ENCODE results near the gene EFHC1.
"Not testable (repeated sequence)": the region's sequence is repeated elsewhere in the genome, so short reads cannot be mapped to it uniquely, and the experiment has no call there.

Gene EFHC1, protein sequence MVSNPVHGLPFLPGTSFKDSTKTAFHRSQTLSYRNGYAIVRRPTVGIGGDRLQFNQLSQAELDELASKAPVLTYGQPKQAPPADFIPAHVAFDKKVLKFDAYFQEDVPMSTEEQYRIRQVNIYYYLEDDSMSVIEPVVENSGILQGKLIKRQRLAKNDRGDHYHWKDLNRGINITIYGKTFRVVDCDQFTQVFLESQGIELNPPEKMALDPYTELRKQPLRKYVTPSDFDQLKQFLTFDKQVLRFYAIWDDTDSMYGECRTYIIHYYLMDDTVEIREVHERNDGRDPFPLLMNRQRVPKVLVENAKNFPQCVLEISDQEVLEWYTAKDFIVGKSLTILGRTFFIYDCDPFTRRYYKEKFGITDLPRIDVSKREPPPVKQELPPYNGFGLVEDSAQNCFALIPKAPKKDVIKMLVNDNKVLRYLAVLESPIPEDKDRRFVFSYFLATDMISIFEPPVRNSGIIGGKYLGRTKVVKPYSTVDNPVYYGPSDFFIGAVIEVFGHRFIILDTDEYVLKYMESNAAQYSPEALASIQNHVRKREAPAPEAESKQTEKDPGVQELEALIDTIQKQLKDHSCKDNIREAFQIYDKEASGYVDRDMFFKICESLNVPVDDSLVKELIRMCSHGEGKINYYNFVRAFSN

DNA sequence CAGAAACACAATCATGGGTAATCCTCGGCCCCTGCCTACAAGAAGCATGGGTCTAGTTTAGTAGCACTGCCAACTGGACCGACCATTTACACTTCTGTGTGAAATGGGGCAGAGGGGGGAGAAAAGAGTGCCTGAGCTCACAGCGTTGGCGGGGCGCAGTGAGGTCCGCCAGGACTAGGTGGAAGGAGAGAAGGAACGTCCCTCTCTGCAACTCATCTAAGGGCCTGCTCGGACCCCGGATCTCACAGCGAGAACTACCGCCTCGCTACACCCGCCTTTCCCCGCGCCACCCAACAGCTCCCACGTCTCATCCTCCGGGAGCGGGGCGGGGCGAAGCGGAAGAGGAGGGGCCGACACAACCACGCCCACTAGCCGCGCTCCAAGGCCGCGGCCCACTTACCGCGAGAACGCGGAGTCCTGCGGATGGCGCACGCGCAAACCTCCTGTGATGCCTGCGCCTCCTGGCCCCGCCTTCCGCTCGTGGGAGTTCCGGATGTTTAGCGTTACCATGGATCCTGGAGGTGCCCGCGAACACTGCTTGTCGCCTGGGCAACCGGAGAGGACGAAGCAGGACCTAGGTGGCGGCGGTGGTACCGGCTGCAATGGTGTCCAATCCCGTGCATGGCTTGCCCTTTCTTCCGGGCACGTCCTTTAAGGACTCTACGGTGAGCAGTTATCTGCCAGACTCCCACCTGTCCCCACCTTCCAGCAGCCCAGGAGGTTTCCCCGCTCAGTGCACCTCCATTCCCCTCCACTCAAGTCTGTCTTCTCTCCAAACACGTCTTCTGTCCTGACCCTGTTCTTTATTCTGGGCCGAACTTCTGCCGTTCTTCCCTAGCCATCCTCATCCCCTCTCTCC is at the start of gene EFHC1:
Gene EFHC1 (plus strand): TSS at position 534 of the 859 bp plus-strand sequence. CDS start 69 bp downstream, at position 603.
- peak; percentile 64 to 99 (median 96) for DNase-seq

DNA sequence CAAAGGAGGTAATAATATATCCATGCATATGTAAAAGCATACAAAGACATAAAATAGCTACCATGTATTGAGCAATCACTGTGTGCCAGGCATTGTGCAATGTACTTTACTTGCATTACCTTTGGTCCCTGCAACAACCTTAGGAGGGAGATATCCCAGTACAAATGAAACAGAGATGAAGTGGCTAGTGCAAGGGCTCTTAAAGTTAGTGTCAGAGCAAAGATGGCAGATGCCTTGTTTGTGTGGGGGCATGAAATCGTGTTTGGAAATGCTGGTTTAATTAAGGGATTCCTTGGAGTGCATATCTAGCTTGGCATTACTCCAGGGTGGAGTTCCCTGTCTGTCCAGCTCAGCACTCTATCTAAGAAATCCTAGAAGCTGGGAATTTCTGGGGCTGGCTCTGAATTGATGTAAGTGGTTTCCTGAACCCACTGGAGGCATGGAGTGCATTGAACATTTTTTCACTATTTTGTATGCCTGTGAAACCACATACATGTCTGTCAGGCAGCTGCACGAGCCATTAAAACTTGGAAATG is 48.4 kb upstream of the EFHC1 start:
- DNase-seq, result no peak

DNA sequence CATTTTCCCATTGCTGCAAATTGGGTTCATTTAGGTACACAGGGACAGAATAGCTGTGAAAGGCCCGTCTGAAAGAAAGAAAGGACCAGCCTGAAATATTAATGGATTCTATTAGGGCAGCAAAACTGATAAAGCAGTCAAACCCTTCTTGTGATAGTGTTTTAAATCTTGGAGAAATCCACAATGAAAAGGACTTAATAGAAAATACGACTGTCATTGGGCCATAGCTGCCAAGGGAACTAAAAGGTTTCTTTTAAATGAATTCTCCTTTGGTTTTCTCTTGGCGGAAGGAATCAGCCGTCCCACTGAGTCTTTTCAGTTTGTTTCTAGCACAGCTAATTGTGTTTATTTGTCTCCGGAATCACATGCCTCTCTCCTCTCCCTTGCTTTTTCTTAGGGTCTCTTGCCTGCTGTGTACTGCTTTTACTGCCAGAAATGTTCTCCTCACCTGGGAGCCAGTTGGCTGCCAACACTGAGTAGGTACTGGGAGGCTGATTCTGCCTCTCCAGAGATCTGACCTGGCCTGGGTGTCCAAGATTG is 46.9 kb upstream of the EFHC1 start:
- peak in 9 of 51 donors; percentile 13 to 45 (median 25) for DNase-seq

DNA sequence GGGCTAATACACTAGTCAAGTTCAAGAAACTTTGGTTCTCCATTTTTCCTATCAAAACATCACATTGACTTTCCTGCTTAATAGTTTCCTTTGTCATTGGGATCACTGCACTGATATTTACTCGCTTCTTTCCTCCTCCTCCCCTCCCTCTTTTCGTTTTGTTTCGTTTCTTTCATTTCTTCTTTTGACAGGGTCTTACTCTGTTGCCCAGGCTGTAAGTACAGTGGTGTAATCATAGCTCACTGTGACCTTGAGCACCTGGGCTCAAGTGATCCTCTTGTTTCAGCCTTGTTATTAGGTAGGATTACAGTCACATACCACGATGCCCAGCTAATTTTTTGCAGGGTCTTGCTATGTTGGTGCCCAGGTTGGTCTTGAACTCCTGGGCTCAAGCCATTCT is 45.9 kb upstream of the EFHC1 start:
- DNase-seq, result no peak

DNA sequence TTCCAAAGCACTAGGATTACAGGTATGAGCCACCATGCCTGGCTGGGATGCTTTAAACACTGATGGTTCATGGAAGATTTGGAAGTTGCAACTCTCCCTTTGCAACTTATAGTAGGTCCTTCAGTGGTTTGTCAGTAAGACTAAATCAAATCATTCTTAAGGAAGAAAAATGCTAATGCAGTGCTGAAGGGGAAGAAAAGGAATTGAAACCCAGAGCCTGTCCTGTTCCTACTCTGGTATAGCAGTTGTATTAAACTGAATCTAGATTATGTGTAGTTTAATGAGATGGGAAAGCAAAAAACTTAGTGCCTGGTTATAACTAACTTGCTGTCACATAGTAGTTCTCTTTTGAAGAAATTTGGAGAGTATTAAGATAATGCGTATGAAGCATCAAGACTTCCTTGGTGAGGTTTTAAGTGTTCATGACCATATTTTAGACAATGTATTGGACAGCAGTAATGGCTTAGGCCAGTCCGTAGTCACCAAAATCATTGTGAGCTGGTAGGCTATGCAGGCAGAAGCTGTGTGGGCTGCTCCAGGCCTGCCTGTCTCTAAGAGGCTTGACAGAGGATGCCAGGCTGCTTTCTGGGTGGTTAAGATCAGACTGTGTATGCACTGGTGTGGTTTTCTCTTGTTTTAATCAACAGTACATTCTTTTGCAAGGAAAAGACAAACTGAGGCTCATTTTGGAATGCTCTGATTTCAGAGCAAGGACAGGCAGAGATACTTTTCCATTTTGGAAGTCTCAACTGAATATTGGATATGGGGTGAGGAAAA is 44.2 kb upstream of the EFHC1 start:
- peak in 8 of 51 donors; percentile 8 to 41 (median 13) for DNase-seq

DNA sequence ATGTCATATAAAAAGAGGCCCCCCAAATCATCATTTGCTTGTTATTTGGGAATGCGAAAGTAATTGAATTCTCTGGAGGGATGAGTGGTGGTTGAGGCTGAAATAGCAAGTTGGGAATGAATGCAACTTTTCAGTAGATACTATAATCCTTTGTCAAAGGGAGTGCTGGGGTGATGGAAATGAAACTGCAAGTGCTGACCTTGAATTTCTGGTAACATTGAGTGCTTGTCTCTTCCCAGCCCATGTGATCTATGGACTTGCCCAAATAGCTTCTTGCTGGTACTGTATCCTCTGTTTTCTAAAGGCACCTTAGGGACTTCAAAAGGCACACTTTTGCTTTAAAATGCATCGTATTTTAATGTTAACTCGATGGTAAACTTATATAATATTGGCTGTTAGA is 43.4 kb upstream of the EFHC1 start:
- peak in 11 of 51 donors; percentile 4 to 68 (median 28) for DNase-seq

DNA sequence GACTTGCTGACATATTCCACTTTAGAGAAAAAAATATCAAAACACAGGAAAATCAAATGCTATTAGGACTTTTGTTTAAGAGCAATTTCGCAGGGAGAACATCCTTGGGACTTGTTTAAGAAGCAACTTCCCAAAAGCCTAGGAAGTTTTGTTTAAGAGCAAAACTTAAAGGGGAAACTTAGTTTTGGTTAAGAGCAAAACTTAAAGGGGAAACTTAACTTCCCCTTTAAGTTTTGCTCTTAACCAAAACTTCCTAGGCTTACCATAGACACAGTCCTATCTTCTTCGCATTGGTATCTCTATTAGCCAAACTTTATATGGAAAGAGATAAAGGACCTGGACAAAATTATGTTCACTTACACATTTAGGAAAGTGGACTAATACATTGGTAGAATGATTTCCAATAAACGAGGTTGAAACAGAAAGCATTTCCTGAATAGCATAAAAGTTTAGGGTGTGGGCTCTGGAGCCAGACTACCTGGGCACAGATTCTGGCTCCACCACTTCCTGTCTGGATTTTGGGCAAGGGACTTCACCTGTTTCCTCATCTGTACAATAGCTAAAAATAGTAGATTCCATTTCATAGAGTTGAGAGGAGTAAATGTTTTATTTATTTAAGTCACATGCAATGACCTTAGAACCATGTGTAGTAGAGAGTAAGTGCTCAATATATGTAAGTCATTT is 42.5 kb upstream of the EFHC1 start:
- no peak for DNase-seq

DNA sequence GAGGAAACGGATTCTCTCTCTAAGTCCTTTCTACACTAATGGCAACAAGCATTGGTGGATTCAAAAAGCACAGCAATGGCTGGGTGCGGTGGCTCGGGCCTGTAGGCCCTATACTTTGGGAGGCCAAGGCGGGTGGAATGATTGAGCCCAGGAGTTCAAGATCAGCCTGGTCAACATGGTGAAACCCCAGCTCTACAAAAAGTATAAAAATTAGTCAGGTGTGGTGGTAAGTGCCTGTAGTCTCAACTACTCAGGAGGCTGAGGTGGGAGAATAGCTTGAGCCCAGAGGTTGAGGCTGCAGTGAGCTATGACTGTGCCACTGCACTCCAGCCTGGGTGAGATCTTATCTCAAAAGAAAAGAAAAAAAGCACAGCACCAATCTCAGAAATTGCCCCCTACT is 38.9 kb upstream of the EFHC1 start:
- DNase-seq, result no peak

DNA sequence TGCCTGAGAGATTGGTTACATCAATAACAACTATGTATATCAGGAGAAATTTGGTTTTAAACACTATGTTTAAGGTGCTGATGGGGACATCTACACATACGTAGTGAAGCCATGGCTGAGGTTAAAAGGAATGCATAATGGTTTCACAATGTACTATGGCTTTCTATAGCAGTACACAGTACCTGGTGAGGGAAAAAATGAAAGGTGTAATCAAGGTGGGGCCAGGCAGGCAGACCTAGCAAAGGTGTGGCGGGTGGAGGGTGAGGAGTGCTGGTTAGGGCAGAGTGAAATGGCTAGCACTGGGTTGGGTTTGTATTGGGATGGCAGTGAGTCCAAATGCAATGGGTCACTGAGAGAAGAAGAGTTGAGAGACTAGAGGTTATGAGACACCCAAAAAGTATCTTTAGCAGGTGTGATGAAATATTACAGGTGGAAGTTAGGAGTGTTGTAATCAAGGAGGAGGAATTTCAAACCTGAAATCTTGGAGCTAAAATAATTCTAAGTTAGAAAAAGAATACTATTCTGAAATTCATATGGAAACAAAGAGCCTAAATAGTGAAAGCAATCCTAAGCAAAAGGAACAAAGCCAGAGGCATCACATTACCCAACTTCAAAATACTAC is 35.9 kb upstream of the EFHC1 start:
- DNase-seq, result no peak

DNA sequence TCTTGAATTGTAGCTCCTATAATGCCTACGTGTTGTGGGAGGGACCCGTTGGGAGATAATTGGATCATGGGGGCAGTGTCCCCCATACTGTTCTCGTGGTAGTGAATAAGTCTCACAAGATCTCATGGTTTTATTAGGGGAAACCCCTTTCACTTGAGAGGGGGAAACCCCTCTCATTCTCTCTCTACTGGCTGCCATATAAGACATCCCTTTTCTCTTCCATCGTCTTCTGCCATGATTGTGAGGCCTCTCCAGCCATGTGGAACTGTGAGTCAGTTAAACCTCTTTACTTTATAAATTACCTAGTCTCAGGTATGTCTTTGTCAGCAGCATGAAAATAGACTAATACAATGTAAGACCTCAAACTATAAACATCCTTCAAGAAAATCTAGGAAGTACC is 35.1 kb upstream of the EFHC1 start:
- DNase-seq, result no peak

DNA sequence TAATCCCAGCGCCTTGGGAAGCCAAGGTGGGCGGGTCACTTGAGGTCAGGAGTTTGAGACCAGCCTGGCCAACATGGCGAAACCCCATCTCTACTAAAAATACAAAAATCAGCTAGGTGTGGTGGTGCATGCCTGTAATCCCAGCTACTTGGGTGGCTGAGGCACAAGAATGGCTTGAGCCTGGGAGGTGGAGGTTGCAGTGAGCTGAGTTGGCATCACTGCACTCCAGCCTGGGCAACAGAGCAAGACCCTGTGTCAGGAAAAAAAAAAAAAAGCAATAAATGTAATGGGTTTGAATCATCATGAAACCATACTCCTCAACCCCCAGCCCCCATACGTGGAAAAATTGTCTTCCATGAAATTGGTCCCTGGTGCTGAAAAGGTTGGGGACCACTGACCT is 32.0 kb upstream of the EFHC1 start:
- DNase-seq, result not testable (repeated sequence)

DNA sequence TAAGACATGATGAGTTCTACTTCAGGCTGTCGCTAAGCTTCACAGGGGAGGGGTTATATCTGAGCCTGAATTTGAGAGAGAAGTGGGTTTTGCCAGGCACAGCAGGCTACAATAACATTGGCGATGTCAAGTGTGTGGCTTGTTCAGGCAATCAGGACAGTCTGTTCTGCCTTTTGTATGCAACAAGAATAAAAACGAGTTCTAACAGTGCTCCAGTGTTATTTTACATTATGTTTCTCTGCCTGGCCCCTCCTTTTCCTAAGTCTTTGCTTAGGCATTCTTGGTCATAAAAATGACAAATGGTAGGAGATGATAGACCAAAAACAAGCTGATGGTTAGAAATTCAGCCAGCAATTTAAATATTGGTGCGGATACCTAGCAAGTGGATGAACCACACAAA is 31.4 kb upstream of the EFHC1 start:
- peak in 23 of 51 donors; percentile 6 to 82 (median 34) for DNase-seq

DNA sequence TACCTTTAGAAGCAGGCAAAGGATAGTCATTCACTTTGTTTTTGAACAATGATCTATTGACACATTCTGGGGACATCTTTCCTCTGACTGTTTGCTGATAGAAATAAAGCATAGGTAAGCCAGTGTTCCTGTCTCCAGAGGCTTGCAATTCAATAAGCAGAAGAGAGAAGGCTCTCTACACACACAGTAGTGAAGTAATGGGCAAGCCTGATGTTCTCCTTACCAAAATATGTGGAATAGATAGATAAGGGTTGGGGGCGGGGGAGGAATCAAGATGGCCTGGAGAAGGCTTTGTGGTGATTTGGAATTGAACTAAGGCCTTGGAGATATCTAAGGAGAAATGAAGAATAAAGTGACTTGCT is 30.9 kb upstream of the EFHC1 start:
- DNase-seq, result no peak

DNA sequence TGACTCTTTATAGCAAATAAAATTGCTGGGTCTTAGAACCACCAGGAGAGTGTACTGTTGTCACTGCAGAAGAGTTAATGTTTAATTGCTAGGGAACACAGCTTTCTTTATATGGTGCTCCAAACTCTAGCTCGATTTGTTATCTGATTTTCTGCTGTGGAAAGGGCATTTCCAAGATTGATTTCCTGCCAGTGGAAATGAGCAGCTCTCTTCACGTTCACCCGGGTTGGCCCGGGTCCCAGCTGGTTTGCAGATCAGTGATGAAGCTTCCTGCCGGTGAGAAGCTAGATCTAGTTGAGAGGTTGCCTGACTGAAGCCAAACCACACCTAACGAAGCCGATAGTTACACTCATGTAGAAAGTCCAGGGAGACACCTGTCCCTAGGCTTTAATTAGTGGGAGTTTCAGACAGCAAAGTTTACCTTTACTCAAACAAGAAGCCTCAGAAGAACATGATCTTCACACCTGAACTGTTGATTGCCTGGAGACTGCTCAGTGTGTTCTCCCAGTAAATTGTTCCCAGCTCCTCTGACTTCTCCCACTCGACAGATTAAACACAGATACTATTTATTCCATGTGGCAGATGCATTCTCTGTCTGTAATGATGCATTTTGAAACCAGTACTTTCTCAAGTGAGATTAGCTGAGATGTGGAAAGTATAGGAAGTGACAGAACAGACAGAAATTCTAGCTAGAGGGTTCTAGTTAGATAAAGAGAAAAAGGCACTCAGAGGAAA is 30.3 kb upstream of the EFHC1 start:
- peak in 8 of 51 donors; percentile 7 to 53 (median 16) for DNase-seq

DNA sequence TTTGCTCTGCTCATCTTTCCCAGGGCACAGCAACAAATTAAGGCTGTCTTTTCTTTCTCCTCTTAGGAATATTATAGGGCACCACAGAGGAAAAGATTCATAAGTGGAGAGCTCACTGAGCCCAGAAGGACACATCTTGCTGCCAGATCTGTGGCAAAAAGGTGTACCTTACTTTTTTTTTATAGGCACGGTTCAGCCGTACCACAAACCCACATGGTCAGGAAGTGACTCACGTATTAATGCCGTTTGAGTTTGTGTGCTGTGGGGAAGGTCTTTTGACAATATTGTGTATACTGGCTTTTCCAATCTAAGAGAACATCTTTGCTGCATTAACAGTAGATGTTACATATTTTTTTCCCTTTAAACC is 29.8 kb upstream of the EFHC1 start:
- DNase-seq, result no peak

DNA sequence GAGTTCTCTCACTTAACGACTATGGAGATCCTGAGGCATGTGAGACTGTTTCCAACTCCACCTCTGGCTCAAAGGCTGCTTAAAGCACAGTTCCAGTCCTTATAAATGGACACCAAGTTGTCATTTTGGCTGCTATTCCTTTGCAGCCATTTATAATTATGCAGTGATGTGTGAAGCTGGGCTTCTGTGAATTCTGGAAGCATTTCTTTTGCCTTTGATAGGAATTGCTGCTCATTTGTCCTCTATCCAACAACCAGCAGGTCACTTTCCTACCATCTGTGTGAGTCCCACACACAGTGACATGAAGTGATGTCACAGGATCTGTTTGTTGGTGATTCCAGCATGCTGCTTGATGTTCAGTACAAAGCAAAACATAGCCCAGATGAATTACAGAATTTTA is 28.5 kb upstream of the EFHC1 start:
- peak in 3 of 51 donors; percentile 19 to 24 (median 23) for DNase-seq

DNA sequence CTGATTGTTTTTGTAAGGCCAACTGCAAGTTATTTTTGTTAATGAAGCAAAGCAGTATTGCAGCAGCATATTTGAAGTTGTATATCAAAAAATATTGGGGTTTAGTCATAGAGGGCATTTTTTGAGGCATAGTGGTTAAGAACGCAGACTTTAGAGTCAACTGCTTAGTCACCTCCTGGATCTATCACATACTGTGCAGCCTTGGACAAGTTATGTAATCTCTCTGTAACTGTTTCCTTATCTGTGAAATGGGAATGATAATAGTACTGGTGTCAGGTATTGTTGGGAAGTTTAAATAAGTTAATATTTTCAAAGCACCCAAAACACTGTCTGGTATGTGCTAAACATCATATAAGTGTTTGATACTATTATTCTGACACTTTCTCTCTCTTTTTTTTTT is 27.2 kb upstream of the EFHC1 start:
- DNase-seq, result no peak

DNA sequence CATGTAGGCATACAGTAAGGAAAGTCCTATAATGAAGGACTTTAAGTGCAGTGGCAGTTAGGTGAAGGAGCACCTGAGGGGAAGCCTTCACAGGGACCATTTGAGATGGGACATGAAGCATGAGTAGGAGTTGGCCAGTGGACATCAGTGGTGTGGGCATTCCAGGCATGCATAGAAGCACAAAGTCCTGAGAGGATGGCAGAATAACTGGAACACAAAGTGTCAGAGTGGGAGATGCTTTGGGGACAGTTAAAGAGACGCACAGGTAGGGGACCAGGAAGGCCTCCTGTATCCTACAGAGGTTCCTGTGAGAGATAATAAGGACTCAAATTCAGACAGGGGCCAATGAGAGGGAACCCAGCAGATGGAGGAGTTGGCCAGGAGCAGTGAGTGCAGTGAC is 26.4 kb upstream of the EFHC1 start:
- DNase-seq, result no peak

DNA sequence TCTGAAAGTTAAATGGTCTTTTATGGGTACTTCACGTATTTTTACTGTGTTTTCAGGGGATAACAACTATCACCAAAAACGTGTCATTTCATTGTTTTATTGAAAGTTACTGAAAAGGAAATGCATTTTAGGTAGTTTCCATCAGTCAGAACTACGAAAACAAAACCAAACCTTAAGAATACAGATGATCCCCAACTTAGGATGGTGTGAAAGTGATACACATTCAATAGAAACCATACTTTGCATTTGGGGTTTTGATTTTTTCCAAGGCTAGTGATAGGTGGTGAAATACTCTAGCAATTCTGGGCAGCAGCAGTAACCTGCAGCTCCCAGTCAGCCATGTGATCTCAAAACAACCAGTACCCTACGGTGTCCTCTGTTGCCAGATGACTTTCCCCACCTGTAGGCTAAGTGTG is 25.9 kb upstream of the EFHC1 start:
- DNase-seq, result no peak

Data from hypothalamus (tissue), 51 donors.